ENCODE results near the gene HAUS1. TPM values are rescaled to one million over a fixed set of nuclear protein-coding genes. Genes with fewer than 3 reads are reported as not detected.
A peak's percentile ranks its signal among the peaks of the same experiment; 100 is the strongest.

Gene HAUS1
- total RNA-seq, 1 experiment from 2014 or later = 33.3 TPM

GRCh38 chr18:46152436-46152807 is 48.2 kb downstream of the HAUS1 start:
- Histone ChIP-seq H3K4me2 (peak overlapping the region; percentile 74), H3K27me3 (ENCODE audit: insufficient read depth, low read depth) (no peaks in the 10 kb centered on the region), H3K36me3 (ENCODE audit: low read depth) (no peaks in the 10 kb centered on the region), H3K27ac (peak overlapping the region; percentile 74), H3K4me1 (replicated peaks; ENCODE audit: insufficient read depth) (peaks cover 82% of the 10 kb centered on the region), H4K20me1 (ENCODE audit: insufficient read depth) (no peaks in the 10 kb centered on the region), H3K79me2 (ENCODE audit: low read depth) (no peaks in the 10 kb centered on the region), H2AFZ (no peak overlapping the region), H3K4me3 (peak overlapping the region; percentile 25; the same call in 1 of the 2 replicates), H3K9me2 (ENCODE audit: insufficient read depth) (no peaks in the 10 kb centered on the region), H3F3A (ENCODE audit: insufficient read depth, low read depth) (peaks cover 62% of the 10 kb centered on the region), H3K9me3 (ENCODE audit: insufficient read depth, low read depth) (no peaks in the 10 kb centered on the region)
- POLR2A ChIA-PET (ENCODE audit: unreplicated experiment) = interaction anchor here (0.6 to 1.0 kb wide), 7 partner anchors 21 to 997 kb away, joined by 3 to 27 read pairs (median 11); a partner anchor contains a TSS
- intact Hi-C loops (cut with micrococcal nuclease; ENCODE audit: unreplicated experiment) = loop anchor here (1.0 to 5.0 kb wide), 4 partner anchors 21 to 315 kb away; no protein-coding TSS in a partner anchor
- peak in 1 of 2 experiments; percentile 77 for DNase-seq
- no TSS peak for BruUV-seq (replicated peaks)
- no peak for TF ChIP-seq CTCF (conservative IDR thresholded peaks at IDR 0.05)
- no peak for TF ChIP-seq EZH2 (IDR thresholded peaks at IDR 0.05; ENCODE audit: low read depth)
- CTCF ChIA-PET = interaction anchor here (0.6 to 1.6 kb wide), 2 partner anchors 21 to 145 kb away, joined by 4 to 12 read pairs; a partner anchor contains a TSS

GRCh38 chr18:46152808-46153617 is 48.8 kb downstream of the HAUS1 start:
- intact Hi-C loops (cut with micrococcal nuclease; ENCODE audit: unreplicated experiment) = loop anchor here (1.0 to 5.0 kb wide), 6 partner anchors 20 to 314 kb away; no protein-coding TSS in a partner anchor
- peak overlapping the region; percentile 74 for H3K27ac ChIP-seq
- H3K9me2 ChIP-seq (ENCODE audit: insufficient read depth) = no peaks in the 10 kb centered on the region
- POLR2A ChIA-PET (ENCODE audit: unreplicated experiment) = interaction anchor here (0.6 to 0.8 kb wide), 5 partner anchors 20 to 997 kb away, joined by 3 to 15 read pairs (median 11); a partner anchor contains a TSS
- H3K79me2 ChIP-seq (ENCODE audit: low read depth) = no peaks in the 10 kb centered on the region
- H3K4me3 ChIP-seq = peak overlapping the region; percentile 25; the same call in 1 of the 2 replicates
- peaks cover 62% of the 10 kb centered on the region for H3F3A ChIP-seq (ENCODE audit: insufficient read depth, low read depth)
- DNase-seq = peak; percentile 91 to 96
- H3K4me2 ChIP-seq = peak overlapping the region; percentile 74
- no peak overlapping the region for H2AFZ ChIP-seq
- H3K9me3 ChIP-seq (ENCODE audit: insufficient read depth, low read depth) = no peaks in the 10 kb centered on the region
- peaks cover 87% of the 10 kb centered on the region for H3K4me1 ChIP-seq (replicated peaks; ENCODE audit: insufficient read depth)
- H4K20me1 ChIP-seq (ENCODE audit: insufficient read depth) = no peaks in the 10 kb centered on the region
- no peaks in the 10 kb centered on the region for H3K27me3 ChIP-seq (ENCODE audit: insufficient read depth, low read depth)
- H3K36me3 ChIP-seq (ENCODE audit: low read depth) = no peaks in the 10 kb centered on the region
- BruUV-seq (replicated peaks) = no TSS peak
- TF ChIP-seq EZH2 (IDR thresholded peaks at IDR 0.05; ENCODE audit: low read depth) = no peak
- TF ChIP-seq CTCF (conservative IDR thresholded peaks at IDR 0.05) = no peak
- CTCF ChIA-PET = interaction anchor here (0.6 to 1.6 kb wide), 2 partner anchors 20 to 145 kb away, joined by 4 to 12 read pairs; a partner anchor contains a TSS

GRCh38 chr18:46155641-46156051 is 51.5 kb downstream of the HAUS1 start:
- no TSS peak for BruUV-seq (replicated peaks)
- H3K4me1 ChIP-seq (replicated peaks; ENCODE audit: insufficient read depth) = peaks cover 94% of the 10 kb centered on the region
- POLR2A ChIA-PET (ENCODE audit: unreplicated experiment) = interaction anchor here (0.6 to 1.0 kb wide), 2 partner anchors 18 to 94 kb away, joined by 4 to 28 read pairs; a partner anchor contains a TSS

More at GRCh38 chr18:46155641-46156051, 51.5 kb downstream of the HAUS1 start:
- Histone ChIP-seq H2AFZ (no peak overlapping the region), H4K20me1 (ENCODE audit: insufficient read depth) (no peaks in the 10 kb centered on the region), H3K9me3 (ENCODE audit: insufficient read depth, low read depth) (no peaks in the 10 kb centered on the region), H3K4me3 (no peak overlapping the region), H3K4me2 (peak overlapping the region; percentile 74), H3K27me3 (ENCODE audit: insufficient read depth, low read depth) (no peaks in the 10 kb centered on the region), H3K27ac (peak overlapping the region; percentile 85), H3K79me2 (ENCODE audit: low read depth) (no peaks in the 10 kb centered on the region), H3F3A (ENCODE audit: insufficient read depth, low read depth) (peaks cover 65% of the 10 kb centered on the region), H3K9me2 (ENCODE audit: insufficient read depth) (no peaks in the 10 kb centered on the region), H3K36me3 (ENCODE audit: low read depth) (no peaks in the 10 kb centered on the region)
- CTCF ChIA-PET = interaction anchor here (1.0 kb wide), 1 partner anchor 18 kb away, joined by 12 read pairs; a partner anchor contains a TSS
- peak; percentile 75 to 99 for DNase-seq
- intact Hi-C loops (cut with micrococcal nuclease; ENCODE audit: unreplicated experiment) = loop anchor here (1.0 kb wide), 1 partner anchor 139 kb away; no protein-coding TSS in a partner anchor
- TF ChIP-seq EZH2 (IDR thresholded peaks at IDR 0.05; ENCODE audit: low read depth) (no peak), CTCF (conservative IDR thresholded peaks at IDR 0.05) (no peak)

Data from PC-9 (cell line).